ENCODE results near the gene HIBADH. TPM values are rescaled to one million over a fixed set of nuclear protein-coding genes. Genes with fewer than 3 reads are reported as not detected.
A peak's percentile ranks its signal among the peaks of the same experiment; 100 is the strongest.

Gene HIBADH
- total RNA-seq, 4 donors from 2014 or later, result 38.9 to 58.8 (median 52.2) TPM

DNA sequence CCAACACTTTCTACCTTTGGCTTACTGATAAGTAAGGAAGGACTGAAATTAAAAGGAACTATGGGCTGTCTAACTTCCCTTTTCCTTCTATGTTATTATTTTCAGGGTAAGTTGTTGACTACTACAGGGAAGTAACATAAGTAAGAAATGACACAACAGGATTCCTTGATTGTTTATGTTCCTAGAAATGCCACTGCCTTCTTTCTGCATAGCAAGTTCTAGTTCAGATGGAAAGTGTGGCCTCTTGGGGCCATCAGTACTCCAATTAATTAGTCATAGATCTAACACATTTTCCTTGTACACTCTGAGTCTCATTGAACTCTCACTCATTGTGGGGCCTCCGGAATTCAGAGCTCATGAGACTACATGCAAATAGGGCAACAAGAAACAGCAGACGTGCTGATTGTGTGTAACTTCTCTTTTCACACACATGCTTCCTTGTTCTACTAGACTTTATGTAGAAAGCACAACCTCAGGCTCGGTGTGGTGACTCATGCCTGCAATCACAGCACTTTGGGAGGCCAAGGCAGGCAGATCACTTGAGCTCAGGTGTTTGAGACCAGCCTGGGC is 35.3 kb upstream of the HIBADH start:
- DNase-seq, result no peak
- Histone ChIP-seq H3K36me3 (no peaks in the 10 kb centered on the region), H3K27ac (no peak overlapping the region), H3K27me3 (no peaks in the 10 kb centered on the region), H3K4me1 (no peaks in the 10 kb centered on the region), H3K4me3 (no peak overlapping the region), H3K9me3 (no peaks in the 10 kb centered on the region)
- intact Hi-C loops (cut with DNase I; ENCODE audit: low total_unique reads), result no loop called here
- TF ChIP-seq, protein P1, sequence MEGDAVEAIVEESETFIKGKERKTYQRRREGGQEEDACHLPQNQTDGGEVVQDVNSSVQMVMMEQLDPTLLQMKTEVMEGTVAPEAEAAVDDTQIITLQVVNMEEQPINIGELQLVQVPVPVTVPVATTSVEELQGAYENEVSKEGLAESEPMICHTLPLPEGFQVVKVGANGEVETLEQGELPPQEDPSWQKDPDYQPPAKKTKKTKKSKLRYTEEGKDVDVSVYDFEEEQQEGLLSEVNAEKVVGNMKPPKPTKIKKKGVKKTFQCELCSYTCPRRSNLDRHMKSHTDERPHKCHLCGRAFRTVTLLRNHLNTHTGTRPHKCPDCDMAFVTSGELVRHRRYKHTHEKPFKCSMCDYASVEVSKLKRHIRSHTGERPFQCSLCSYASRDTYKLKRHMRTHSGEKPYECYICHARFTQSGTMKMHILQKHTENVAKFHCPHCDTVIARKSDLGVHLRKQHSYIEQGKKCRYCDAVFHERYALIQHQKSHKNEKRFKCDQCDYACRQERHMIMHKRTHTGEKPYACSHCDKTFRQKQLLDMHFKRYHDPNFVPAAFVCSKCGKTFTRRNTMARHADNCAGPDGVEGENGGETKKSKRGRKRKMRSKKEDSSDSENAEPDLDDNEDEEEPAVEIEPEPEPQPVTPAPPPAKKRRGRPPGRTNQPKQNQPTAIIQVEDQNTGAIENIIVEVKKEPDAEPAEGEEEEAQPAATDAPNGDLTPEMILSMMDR (IDR thresholded peaks at IDR 0.05), result no peak
- TF ChIP-seq POLR2A (IDR thresholded peaks at IDR 0.05), result no peak

DNA sequence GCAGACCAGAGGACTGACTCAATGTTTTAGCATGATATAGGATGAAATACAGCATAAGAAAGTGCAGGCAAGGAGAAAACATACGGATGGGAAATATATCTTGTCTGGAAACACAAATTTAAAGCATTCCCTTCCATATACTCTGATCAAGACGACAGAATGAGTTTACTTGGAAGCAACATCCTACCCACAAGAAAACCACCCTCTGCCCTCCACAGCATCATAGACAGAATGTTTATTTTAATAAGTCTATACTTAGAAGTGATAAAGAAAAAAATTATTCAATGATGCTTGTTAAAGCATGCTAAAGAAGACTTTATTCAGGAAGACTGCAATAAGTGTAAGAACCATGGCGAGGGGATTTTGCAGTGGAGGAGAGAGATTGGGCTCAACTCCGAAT is 32.4 kb upstream of the HIBADH start:
- no peaks in the 10 kb centered on the region for H3K4me1 ChIP-seq
- H3K27me3 ChIP-seq, result no peaks in the 10 kb centered on the region
- no peak for TF ChIP-seq POLR2A (IDR thresholded peaks at IDR 0.05)
- TF ChIP-seq, protein P1 (IDR thresholded peaks at IDR 0.05), result no peak
- H3K36me3 ChIP-seq, result no peaks in the 10 kb centered on the region
- intact Hi-C loops (cut with DNase I; ENCODE audit: low total_unique reads), result no loop called here
- DNase-seq, result no peak
- H3K4me3 ChIP-seq, result no peak overlapping the region
- H3K27ac ChIP-seq, result no peak overlapping the region
- no peaks in the 10 kb centered on the region for H3K9me3 ChIP-seq

DNA sequence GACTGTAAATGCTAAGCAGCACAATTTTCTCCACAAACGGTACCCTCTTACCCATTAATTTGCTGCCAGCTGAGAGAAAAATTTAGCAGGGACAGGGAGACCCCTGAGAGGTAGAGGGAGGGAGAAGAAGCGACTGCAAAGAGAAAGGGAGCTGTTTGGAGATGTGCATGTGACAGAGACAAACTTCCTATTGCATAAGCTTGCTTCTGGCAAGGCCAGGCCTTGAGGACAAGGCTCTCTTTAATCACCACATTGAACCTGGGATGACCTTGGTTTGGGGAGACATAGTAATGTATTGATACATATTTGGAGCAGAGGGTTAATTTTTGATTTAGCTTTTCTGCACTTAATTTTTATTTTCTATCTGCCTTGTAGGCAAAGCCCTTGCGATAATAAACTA is 31.1 kb upstream of the HIBADH start:
- Histone ChIP-seq H3K4me1 (no peaks in the 10 kb centered on the region), H3K27ac (no peak overlapping the region), H3K36me3 (no peaks in the 10 kb centered on the region), H3K9me3 (no peaks in the 10 kb centered on the region), H3K4me3 (no peak overlapping the region), H3K27me3 (no peaks in the 10 kb centered on the region)
- no peak for TF ChIP-seq POLR2A (IDR thresholded peaks at IDR 0.05)
- TF ChIP-seq, protein P1 (IDR thresholded peaks at IDR 0.05), result no peak
- intact Hi-C loops (cut with DNase I; ENCODE audit: low total_unique reads), result no loop called here
- no peak for DNase-seq

DNA sequence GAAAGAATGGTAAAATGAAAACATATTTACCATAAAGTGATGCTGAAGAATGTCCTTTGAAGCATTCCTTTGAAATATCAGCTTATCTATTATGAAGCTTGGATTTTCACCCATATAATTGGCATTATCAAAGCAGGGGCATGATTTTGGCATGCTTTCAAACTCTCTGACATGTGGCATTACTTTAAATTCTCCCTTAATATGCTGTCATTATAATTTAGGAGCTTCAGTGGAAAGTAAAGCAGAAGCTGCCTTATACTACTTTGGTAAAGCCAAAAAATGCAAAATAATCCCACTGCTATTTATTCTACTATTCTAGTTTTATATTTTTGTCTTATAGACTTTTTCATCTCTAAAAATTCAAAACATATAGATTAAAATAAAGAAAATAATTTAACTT is 28.0 kb upstream of the HIBADH start:
- Histone ChIP-seq H3K27me3 (no peaks in the 10 kb centered on the region), H3K36me3 (no peaks in the 10 kb centered on the region), H3K9me3 (no peaks in the 10 kb centered on the region), H3K4me3 (no peak overlapping the region), H3K27ac (no peak overlapping the region), H3K4me1 (no peaks in the 10 kb centered on the region)
- TF ChIP-seq, protein P1 (IDR thresholded peaks at IDR 0.05), result no peak
- TF ChIP-seq POLR2A (IDR thresholded peaks at IDR 0.05), result no peak
- intact Hi-C loops (cut with DNase I; ENCODE audit: low total_unique reads), result no loop called here
- no peak for DNase-seq

DNA sequence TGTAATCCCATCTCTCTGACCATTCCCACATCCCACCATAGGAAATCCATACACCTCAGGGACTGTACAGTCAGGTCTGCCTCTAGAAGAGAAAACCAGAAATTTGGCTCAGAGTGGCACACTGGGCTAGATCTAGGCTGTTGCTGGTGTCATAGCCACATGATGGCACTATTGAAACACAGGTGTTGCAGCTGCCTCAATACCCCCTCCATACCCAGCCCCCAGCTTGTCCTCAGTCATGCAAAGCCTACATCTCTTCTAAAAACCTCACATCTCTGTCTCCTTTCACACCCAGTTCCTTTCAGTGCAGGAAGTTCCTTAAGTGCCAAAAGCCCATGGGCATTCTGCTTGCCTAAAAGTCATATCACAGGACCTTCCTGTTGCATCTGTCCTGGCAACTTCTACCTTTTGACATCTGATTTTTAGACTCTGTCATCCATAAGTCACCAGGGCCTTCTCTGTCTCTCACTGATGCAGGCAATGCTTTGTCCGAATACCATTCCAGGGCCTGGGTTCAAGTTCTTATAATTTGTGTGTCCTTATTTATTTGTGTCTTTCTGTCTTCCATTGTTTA is 27.0 kb upstream of the HIBADH start:
- TF ChIP-seq, protein P1 (IDR thresholded peaks at IDR 0.05), result peak in 2 of 4 experiments; percentile 11 to 15
- TF ChIP-seq POLR2A (IDR thresholded peaks at IDR 0.05), result no peak
- H3K36me3 ChIP-seq, result no peaks in the 10 kb centered on the region
- no peak overlapping the region for H3K4me3 ChIP-seq
- H3K4me1 ChIP-seq, result no peaks in the 10 kb centered on the region
- no peaks in the 10 kb centered on the region for H3K9me3 ChIP-seq
- DNase-seq, result no peak
- no peak overlapping the region for H3K27ac ChIP-seq
- H3K27me3 ChIP-seq, result no peaks in the 10 kb centered on the region
- intact Hi-C loops (cut with DNase I; ENCODE audit: low total_unique reads), result no loop called here
